H9 (cell line): ENCODE data around the gene ATRIP. TPM values are rescaled to one million over a fixed set of nuclear protein-coding genes. Genes with fewer than 3 reads are reported as not detected.
A peak's percentile ranks its signal among the peaks of the same experiment; 100 is the strongest.

Source experiments
- DNase-seq: peaks from one replicate; pipeline ENCODE4 v3.0.0-alpha.2; 2017
- H2AFZ ChIP-seq: one replicate; pipeline ENCODE4 v1.6.1; 2013; ENCODE audit warnings: mild to moderate bottlenecking, low read length, control low read depth, moderate library complexity
- H2AK5ac ChIP-seq: 2 replicates; pipeline ENCODE4 v1.6.1; 2013; ENCODE audit warnings: low read length, control low read depth, mixed read lengths; ENCODE audit not compliant: insufficient read length
- H2BK120ac ChIP-seq: one replicate; pipeline ENCODE4 v1.6.1; 2013; ENCODE audit warnings: low read depth, mild to moderate bottlenecking, low read length, control low read depth, inconsistent platforms; ENCODE audit not compliant: poor library complexity, severe bottlenecking
- H2BK12ac ChIP-seq: 2 replicates; pipeline ENCODE4 v1.6.1; 2013; ENCODE audit warnings: low read length, control low read depth, mixed read lengths, low read depth; ENCODE audit not compliant: insufficient read length
- H2BK15ac ChIP-seq: 2 replicates; pipeline ENCODE4 v1.6.1; 2013; ENCODE audit warnings: low read depth, low read length, control low read depth
- H2BK20ac ChIP-seq: one replicate; pipeline ENCODE4 v1.6.1; 2013; ENCODE audit warnings: low read depth, mild to moderate bottlenecking, low read length, control low read depth, inconsistent platforms; ENCODE audit not compliant: poor library complexity, severe bottlenecking
- H2BK5ac ChIP-seq: 2 replicates; pipeline ENCODE4 v1.6.1; 2013; ENCODE audit warnings: low read length, control low read depth, mixed read lengths; ENCODE audit not compliant: insufficient read length
- H3K14ac ChIP-seq: 2 replicates; pipeline ENCODE4 v1.6.1; 2013; ENCODE audit warnings: low read length, control low read depth; ENCODE audit not compliant: insufficient read depth
- H3K18ac ChIP-seq: 2 replicates; pipeline ENCODE4 v1.6.1; 2013; ENCODE audit warnings: low read depth, mild to moderate bottlenecking, mixed read lengths, low read length, control low read depth; ENCODE audit not compliant: insufficient read length
- H3K23ac ChIP-seq: 2 replicates; pipeline ENCODE4 v1.6.1; 2013; ENCODE audit warnings: low read length, control low read depth, mixed read lengths, low read depth; ENCODE audit not compliant: insufficient read length
- H3K23me2 ChIP-seq: 2 replicates; pipeline ENCODE4 v1.6.1; 2013; ENCODE audit warnings: low read depth, mild to moderate bottlenecking, mixed read lengths, low read length, control low read depth; ENCODE audit not compliant: insufficient read length, poor library complexity, severe bottlenecking
- H3K27ac ChIP-seq: 2 replicates; pipeline ENCODE4 v1.5.1; 2013; ENCODE audit warnings: low read length, control low read depth, mixed read lengths, low read depth; ENCODE audit not compliant: insufficient read length
- H3K27me3 ChIP-seq: 2 replicates; pipeline ENCODE4 v1.6.1; 2013; ENCODE audit warnings: low read length, control low read depth, inconsistent platforms; ENCODE audit not compliant: insufficient read depth
- H3K4ac ChIP-seq: 2 replicates; pipeline ENCODE4 v1.6.1; 2013; ENCODE audit warnings: low read depth, mild to moderate bottlenecking, control low read depth, inconsistent platforms, low read length, moderate library complexity
- H3K4me1 ChIP-seq: 2 replicates; pipeline ENCODE4 v1.6.1; 2013; ENCODE audit warnings: low read length, control low read depth, inconsistent platforms; ENCODE audit not compliant: insufficient read depth
- H3K4me2 ChIP-seq: 2 replicates; pipeline ENCODE4 v1.6.1; 2013; ENCODE audit warnings: low read length, control low read depth, mixed read lengths; ENCODE audit not compliant: insufficient read length, insufficient read depth
- H3K56ac ChIP-seq: 2 replicates; pipeline ENCODE4 v1.6.1; 2013; ENCODE audit warnings: low read depth, mild to moderate bottlenecking, mixed read lengths, low read length, control low read depth; ENCODE audit not compliant: insufficient read length
- H3K79me1 ChIP-seq: 2 replicates; pipeline ENCODE4 v1.6.1; 2013; ENCODE audit warnings: low read depth, mild to moderate bottlenecking, moderate library complexity, low read length, control low read depth, inconsistent platforms; ENCODE audit not compliant: insufficient read depth, poor library complexity, severe bottlenecking
- H3K79me2 ChIP-seq: 2 replicates; pipeline ENCODE4 v1.6.1; 2013; ENCODE audit warnings: low read length, control low read depth, inconsistent platforms; ENCODE audit not compliant: insufficient read depth
- H3K9ac ChIP-seq: 2 replicates; pipeline ENCODE4 v1.6.1; 2013; ENCODE audit warnings: low read length, control low read depth, mixed read lengths; ENCODE audit not compliant: insufficient read length; ENCODE audit errors: extremely low read depth
- H3K9me3 ChIP-seq: one replicate; pipeline ENCODE4 v1.6.1; 2013; ENCODE audit warnings: low read depth, low read length, inconsistent platforms; ENCODE audit not compliant: control insufficient read depth
- H3T11ph ChIP-seq: one replicate; pipeline ENCODE4 v1.6.1; 2013; ENCODE audit warnings: mild to moderate bottlenecking, low read length, control low read depth, inconsistent platforms
- H4K20me1 ChIP-seq: one replicate; pipeline ENCODE4 v1.6.1; 2013; ENCODE audit not compliant: control insufficient read depth, insufficient read length, insufficient read depth
- H4K5ac ChIP-seq: 2 replicates; pipeline ENCODE4 v1.6.1; 2013; ENCODE audit warnings: low read depth, mild to moderate bottlenecking, mixed read lengths, low read length, control low read depth; ENCODE audit not compliant: insufficient read length
- H4K8ac ChIP-seq: replicated peaks from 2 replicates; pipeline ENCODE4 v1.6.1; 2013; ENCODE audit warnings: low read length, control low read depth, mixed read lengths, low read depth; ENCODE audit not compliant: insufficient read length
- H4K91ac ChIP-seq: 2 replicates; pipeline ENCODE4 v1.6.1; 2013; ENCODE audit warnings: low read depth, mild to moderate bottlenecking, moderate library complexity, mixed read lengths, low read length, control low read depth; ENCODE audit not compliant: insufficient read length
- H3K27ac Mint-ChIP-seq, 3 experiments: 2 replicates in 2 of 3; 3 replicates in 1 of 3; pipeline ENCODE4 v1.8.0; 2020 to 2021; ENCODE audit warnings: mixed read lengths in 3 of 3, mild to moderate bottlenecking in 1 of 3, moderate library complexity in 1 of 3
- H3K27me3 Mint-ChIP-seq: 2 replicates; pipeline ENCODE4 v1.8.0; 2021; ENCODE audit warnings: low read depth, mild to moderate bottlenecking, moderate library complexity, mixed read lengths
- H3K36me3 Mint-ChIP-seq, 3 experiments: 2 replicates in 2 of 3; 3 replicates in 1 of 3; pipeline ENCODE4 v1.8.0; 2020 to 2021; ENCODE audit warnings: low read depth in 3 of 3, mixed read lengths in 3 of 3; ENCODE audit not compliant: insufficient read depth in 1 of 3
- H3K4me1 Mint-ChIP-seq, 2 experiments: 2 replicates each; pipeline ENCODE4 v1.8.0; 2020; ENCODE audit warnings: mixed read lengths in 2 of 2
- H3K4me3 Mint-ChIP-seq, 2 experiments: 2 replicates in 1 of 2; 3 replicates in 1 of 2; pipeline ENCODE4 v1.8.0; 2020 to 2021; ENCODE audit warnings: mild to moderate bottlenecking in 2 of 2, mixed read lengths in 2 of 2, moderate library complexity in 1 of 2
- H3K9me3 Mint-ChIP-seq, 2 experiments: 2 replicates in 1 of 2; 3 replicates in 1 of 2; pipeline ENCODE4 v1.8.0; 2020; ENCODE audit warnings: mild to moderate bottlenecking in 2 of 2, mixed read lengths in 2 of 2, moderate library complexity in 1 of 2
- WGBS: extraction: QIAGEN DNeasy Blood & Tissue Kit; methylation state at CpG from one replicate; pipeline ENCODE4 v1.1.7; 2013; ENCODE audit warnings: missing lambda C conversion rate, low lambda C conversion rate, mixed read lengths; ENCODE audit not compliant: insufficient read length; ENCODE audit errors: extremely low coverage; 5-methylcytosine and 5-hydroxymethylcytosine counted together
- total RNA-seq: library from RNA; stranded (reverse); gene quantifications from 2 replicates; pipeline ENCODE4 v1.2.1, GENCODE V29; 2021
- TF ChIP-seq, protein P1 (sequence below): fragments of 200-600 bp; sonication (generic); conservative IDR thresholded peaks from 3 replicates; pipeline ENCODE4 v1.8.0; 2021; ENCODE audit warnings: antibody characterized with exemption, mild to moderate bottlenecking

The ATRIP gene
- total RNA-seq, 1 experiment from 2014 or later = 16.3 TPM

DNA sequence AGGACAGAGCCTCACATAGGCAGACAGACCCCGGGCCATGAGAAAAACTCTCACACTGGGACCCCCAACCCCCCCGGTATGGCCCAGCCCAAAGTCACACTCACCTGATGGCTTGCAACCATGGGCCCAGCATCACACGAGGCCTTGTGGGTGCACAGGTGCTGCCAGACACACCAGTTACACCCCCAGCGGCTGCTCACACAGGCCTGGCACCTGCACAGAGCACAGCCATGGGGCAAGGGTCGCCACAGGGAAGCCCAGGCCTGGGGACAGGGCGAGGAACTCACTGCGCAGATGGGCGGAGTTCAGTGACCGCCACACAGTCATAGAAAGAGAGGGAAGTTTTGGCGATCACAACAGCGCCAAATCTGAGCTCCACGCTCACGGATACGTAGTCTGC, 26.0 kb upstream of the ATRIP start:
- Histone ChIP-seq H2AK5ac (no peak overlapping the region), H2AFZ (no peak overlapping the region), H3K79me1 (no peaks in the 10 kb centered on the region), H3K23ac (no peak overlapping the region), H3K9me3 (no peaks in the 10 kb centered on the region), H3K18ac (no peak overlapping the region), H2BK12ac (no peak overlapping the region), H4K20me1 (no peaks in the 10 kb centered on the region), H4K5ac (no peak overlapping the region), H3K4me1 (no peaks in the 10 kb centered on the region), H2BK120ac (no peak overlapping the region), H4K8ac (no peak overlapping the region), H3K4ac (no peak overlapping the region), H3K27ac (no peak overlapping the region), H2BK20ac (no peak overlapping the region), H3K27me3 (no peaks in the 10 kb centered on the region), H2BK15ac (no peak overlapping the region), H3K9ac (no peak overlapping the region), H3T11ph (no peak overlapping the region), H3K56ac (no peak overlapping the region), H4K91ac (no peak overlapping the region), H3K79me2 (peaks cover 5% of the 10 kb centered on the region; the same call in 1 of the 2 replicates), H3K4me2 (no peak overlapping the region), H2BK5ac (no peak overlapping the region), H3K14ac (no peak overlapping the region), H3K23me2 (no peaks in the 10 kb centered on the region)
- H3K27ac Mint-ChIP-seq = peak overlapping the region in 1 of 3 experiments; percentile 49; a peak in 2 of 7 replicates
- no CpG with 5 or more reads among the region's 14 CpGs for WGBS
- no peaks in the 10 kb centered on the region for H3K9me3 Mint-ChIP-seq
- TF ChIP-seq, protein P1, sequence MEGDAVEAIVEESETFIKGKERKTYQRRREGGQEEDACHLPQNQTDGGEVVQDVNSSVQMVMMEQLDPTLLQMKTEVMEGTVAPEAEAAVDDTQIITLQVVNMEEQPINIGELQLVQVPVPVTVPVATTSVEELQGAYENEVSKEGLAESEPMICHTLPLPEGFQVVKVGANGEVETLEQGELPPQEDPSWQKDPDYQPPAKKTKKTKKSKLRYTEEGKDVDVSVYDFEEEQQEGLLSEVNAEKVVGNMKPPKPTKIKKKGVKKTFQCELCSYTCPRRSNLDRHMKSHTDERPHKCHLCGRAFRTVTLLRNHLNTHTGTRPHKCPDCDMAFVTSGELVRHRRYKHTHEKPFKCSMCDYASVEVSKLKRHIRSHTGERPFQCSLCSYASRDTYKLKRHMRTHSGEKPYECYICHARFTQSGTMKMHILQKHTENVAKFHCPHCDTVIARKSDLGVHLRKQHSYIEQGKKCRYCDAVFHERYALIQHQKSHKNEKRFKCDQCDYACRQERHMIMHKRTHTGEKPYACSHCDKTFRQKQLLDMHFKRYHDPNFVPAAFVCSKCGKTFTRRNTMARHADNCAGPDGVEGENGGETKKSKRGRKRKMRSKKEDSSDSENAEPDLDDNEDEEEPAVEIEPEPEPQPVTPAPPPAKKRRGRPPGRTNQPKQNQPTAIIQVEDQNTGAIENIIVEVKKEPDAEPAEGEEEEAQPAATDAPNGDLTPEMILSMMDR = no peak
- no peak for DNase-seq
- H3K4me3 Mint-ChIP-seq = no peak overlapping the region
- H3K36me3 Mint-ChIP-seq = peaks cover 34 to 75% (median 71%) of the 10 kb centered on the region in 3 experiments
- no peaks in the 10 kb centered on the region for H3K27me3 Mint-ChIP-seq
- peaks cover 9% of the 10 kb centered on the region in 2 experiments for H3K4me1 Mint-ChIP-seq
